LNCAP (cell line): ENCODE results near the gene GRIK4.

ENCODE experiments used
- TF ChIP-seq, protein P1 (sequence below): fragments of 450-650 bp; IDR thresholded peaks from 2 replicates; pipeline ENCODE4 v1.5.1; 2017; ENCODE audit warnings: mild to moderate bottlenecking

The GRIK4 gene

DNA sequence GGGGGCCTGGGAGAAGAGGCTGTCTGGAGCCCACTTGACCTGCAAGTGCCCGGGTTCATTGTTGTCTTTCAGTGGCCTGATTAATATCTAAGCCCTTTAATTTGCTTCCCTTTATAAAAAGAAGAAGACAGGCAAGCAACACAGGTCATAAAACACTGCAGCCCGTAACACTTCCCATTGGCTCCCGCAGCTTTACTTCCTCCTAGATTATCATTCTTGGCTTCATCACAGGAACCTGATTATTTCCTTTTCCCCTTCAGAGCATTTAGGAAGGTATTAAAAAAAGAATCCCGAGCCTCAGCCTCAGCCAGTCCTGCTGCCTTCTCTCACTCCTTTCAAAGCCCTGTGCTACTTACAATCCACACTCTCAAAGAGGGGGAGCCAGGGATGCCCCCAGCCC is 183.2 kb downstream of the GRIK4 start:
- TF ChIP-seq, protein P1, sequence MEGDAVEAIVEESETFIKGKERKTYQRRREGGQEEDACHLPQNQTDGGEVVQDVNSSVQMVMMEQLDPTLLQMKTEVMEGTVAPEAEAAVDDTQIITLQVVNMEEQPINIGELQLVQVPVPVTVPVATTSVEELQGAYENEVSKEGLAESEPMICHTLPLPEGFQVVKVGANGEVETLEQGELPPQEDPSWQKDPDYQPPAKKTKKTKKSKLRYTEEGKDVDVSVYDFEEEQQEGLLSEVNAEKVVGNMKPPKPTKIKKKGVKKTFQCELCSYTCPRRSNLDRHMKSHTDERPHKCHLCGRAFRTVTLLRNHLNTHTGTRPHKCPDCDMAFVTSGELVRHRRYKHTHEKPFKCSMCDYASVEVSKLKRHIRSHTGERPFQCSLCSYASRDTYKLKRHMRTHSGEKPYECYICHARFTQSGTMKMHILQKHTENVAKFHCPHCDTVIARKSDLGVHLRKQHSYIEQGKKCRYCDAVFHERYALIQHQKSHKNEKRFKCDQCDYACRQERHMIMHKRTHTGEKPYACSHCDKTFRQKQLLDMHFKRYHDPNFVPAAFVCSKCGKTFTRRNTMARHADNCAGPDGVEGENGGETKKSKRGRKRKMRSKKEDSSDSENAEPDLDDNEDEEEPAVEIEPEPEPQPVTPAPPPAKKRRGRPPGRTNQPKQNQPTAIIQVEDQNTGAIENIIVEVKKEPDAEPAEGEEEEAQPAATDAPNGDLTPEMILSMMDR, result no peak

DNA sequence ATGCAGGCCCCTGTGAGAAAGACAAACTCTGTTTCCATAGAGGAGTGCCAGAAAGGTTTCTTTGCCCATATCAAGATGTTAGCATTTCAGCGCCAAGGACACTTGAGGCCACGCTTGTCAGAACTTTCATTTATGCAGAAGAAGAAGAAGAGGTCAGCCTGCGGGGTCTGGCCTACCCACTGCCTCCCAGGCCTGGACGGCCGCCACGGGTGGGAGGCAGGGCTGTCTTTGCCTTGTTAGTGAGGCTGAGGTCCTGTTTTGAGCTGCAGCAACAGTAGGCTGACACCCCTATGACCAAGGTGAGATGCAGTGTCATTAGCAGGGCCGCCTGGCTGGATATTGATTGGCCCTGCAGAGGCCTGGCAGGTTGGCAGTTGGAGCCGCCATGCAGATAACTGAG is 183.9 kb downstream of the GRIK4 start:
- TF ChIP-seq, protein P1, result no peak

DNA sequence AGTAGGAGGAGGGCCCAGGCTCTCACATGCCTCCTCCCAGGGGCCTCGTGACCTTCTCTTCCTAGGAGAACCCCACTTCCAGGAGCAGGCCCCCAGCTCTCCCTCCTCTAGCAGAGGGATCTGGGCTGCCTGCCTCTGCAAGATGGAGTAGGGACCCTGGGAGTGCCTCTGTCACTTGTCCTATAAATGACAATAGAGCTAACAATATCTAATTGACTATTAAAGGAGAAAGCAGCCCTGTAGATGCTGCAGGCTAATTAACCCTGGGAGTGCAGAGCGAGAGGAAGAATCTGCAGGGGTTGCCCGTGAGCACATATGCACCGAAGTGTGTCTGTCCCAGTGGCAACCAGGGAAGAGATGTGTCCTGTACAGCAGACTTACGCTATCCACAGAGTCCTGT is 184.4 kb downstream of the GRIK4 start:
- TF ChIP-seq, protein P1, result no peak

DNA sequence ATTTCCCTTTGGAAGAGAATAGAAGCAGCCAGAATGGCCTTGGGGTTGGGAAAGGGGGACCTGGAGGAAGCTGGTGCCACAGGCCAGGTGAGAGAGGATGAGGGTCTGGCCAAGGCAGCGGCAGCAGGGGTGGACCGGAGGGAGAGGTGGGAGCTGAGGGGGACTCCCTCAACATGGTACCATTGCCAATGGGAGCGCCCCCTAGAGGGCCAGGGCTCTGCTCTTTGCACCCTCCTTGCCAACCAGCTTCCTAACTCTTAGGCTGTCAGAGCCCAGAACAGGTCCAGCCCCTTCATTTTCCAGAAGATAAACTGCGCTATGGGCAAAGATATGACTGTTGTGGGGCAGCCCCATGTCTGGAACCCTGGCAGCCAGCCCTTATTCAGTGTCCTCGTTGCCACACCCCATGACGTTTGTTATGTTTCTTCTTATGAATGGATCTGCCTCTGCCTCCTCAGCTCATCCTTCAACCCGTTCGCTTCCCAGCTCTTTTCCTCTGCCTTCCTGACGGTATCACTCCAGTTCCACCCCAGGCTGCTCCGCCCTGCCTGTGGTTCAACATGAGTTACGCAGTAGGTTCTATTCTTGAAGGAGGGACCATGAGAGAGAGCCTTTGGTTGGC is 185.2 kb downstream of the GRIK4 start:
- TF ChIP-seq, protein P1, result peak; percentile 37; the same call in 1 of the 2 replicates

DNA sequence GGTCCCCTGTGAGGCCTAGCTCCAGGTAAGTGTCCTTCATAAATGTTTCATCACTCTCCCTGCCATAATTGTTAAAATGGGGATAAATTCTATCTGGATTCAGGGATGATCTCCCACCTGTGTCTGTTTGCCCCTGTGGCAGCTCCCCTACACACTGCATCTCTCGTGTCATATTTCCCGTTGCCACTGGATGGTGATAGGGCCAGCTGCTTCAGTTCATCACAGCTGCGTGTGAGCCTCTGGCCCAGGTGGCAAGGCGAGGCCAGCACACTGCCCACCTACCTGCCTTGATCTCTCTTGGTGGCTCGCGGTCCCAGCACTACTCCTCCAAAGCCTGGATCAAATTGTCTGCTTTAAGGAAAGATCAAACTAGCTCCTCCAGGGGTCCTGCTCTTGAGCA is 187.4 kb downstream of the GRIK4 start:
- TF ChIP-seq, protein P1, result no peak

DNA sequence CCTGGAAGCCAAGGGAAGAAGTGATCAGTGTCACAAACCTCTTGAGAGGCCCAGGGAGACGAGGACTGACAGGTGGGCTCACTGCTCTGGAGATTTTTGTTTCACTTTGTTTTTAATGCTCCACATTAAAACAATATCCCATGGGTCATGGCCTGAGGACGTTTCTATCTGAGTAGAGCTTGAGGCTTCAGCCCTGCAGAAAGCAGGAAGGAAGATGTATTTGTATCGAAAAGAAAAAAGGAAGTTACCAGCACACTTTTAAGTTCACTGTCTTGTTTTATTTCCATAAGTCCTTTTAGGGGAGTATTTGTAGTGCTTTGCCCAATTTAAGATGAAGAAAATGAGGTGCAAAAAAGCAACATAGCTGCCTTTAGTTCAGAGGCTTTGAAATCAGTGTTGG is 191.1 kb downstream of the GRIK4 start:
- TF ChIP-seq, protein P1, result no peak

DNA sequence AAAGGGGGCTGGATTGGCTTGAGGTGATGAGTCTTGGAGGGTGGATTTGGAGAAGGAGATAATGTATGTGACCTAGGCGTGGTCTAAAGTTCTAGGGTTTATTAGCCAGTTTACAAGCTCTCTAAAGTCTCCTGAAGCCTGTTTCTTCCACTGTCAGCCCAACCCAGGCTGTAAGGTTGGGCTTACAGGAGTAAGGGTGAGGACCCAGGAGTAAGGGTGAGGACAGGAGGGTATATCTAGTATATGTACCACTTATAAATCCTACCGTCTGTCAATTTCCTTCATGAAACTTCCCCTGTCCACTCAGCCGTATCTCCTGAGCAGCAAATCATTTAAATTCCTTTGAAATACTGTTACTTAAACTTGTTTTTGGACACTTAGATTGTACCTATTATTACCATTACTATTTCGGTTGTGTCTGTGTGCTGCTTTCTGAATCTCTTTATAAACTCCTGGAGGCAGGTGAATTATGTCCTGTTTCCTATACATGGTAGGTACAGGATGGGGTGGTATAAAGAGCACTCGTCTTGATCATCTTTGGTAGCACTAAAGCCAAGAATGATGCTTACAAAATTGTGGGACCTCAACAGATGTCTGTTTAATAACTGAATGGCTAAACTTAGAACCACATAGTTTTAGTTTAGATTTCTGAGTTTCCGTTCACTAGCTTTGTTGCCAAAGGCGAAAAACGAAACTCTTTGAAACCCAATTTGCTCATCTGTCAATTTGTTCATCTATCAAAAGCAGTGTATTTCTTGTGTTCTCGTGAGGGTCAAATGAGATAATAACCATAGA is 192.0 kb downstream of the GRIK4 start:
- TF ChIP-seq, protein P1, result no peak
